ENCODE data around the gene PATE3.

Gene PATE3, protein sequence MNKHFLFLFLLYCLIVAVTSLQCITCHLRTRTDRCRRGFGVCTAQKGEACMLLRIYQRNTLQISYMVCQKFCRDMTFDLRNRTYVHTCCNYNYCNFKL

DNA sequence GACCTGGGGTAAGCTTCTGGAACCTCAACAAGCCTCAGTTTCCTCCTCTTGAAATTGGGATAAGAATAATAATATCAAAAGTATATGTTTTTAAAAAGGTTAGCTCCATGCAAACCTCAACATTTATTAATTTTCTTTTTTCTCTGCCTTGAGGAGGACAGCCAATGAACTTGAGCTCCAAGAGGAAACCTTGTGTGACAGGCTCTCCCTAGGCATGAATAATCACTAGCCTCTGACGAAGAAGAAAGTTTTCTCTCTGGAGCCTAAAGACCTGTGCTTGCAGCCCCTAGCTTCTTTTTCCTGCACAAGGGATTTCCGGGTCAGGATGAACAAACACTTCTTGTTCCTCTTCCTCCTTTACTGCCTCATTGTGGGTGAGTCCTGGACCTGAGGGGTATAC is at the start of gene PATE3:
TSS of gene PATE3 (plus strand) at position 301 of the 400 bp plus-strand sequence. CDS start at position 326, 25 bp downstream.
- no peak for DNase-seq

DNA sequence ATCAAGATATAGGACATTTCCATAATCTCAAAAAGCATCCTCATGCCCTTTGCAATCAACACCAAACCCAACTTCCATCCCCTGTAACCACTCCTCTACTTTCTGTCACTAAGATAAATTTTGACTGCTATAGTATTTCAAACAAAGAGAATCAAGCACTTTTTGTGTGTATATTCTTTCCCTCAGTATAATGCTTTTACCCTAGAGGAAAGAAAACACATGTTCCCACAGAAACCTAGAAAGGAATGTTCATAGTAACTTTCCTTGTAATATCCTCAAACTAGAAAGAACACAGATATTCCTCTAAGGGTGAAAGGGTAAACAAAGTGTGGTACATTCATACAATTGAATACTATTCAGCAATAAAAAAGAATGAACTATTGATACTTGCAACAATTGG is 47.3 kb upstream of the PATE3 start:
- no peak for DNase-seq

DNA sequence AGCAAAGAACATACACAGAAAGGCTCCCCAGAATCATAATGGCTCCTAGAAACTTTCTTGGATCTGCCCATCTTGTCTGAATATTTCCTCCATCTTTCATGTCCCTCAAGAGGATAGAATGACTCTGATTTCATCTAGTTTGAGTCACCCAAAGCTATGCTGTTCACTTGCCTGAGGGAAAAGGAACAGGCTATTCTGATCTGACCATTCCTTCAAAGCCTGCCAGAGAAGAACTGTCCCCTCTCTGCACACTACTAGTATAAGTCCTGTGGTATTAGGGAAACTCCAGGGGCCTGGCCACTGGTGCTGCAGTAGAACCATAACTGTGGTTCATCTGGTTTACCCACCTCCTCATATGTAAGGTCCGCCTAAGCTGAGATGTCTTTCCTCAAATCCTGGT is 44.2 kb upstream of the PATE3 start:
- DNase-seq = no peak

DNA sequence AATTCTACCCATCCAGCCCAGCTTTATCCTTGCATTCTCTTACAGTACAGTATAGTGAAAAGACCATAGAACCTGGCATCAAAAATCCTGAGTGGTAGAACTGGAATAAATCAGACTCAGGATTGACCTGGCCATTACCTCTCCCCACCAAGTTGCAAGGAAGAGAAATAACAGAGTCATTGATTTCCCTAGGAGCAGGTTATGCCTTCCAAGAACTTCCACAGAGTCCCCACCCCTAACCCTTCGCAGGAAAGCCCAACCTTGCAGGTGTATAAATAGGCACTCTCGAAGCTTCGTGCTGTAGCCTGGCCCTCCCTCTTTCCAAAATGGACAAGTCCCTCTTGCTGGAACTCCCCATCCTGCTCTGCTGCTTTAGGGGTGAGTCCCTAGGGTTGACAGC is 41.9 kb upstream of the PATE3 start, which contains the start of gene PATE1:
TSS of gene PATE1 (plus strand) at position 301 of the 400 bp plus-strand sequence. CDS start at position 327, 26 bp downstream.
- DNase-seq = no peak

DNA sequence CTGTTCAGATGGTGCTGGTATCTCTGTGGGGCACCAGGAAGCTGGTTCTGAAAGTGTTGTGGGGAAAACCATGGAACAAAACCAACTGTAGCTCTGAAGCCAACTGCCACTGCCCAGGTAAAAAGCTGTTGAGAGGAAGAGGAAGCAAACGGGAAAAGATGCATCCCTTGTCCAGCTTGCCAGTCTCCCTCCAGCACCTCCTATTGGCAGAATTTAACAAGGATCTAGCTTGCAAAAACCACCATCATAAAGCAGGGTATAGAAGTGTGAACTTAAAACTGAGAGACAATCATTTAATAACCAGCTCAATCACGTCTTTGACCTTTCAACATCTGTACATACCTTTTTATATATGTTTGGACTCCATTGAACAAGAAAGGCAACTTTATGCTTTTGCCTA is 37.3 kb upstream of the PATE3 start:
- DNase-seq = no peak

DNA sequence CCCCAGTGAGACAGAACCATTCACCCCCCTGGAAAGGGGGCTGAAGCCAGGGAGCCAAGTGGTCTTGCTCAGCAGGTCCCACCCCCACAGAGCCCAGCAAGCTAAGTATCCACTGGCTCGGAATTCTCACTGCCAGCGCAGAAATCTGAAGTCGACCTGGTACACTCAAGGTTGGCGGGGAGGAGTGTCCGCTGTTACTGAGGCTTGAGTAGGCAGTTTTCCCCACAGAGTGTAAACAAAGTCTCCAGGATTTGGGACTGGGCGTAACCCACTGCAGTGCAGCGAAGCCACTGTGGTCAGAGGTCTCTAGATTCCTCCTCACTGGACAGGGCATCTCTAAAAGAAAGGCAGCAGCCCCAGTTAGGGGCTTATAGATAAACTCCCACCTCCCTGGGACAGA is 31.9 kb upstream of the PATE3 start:
- no peak for DNase-seq

DNA sequence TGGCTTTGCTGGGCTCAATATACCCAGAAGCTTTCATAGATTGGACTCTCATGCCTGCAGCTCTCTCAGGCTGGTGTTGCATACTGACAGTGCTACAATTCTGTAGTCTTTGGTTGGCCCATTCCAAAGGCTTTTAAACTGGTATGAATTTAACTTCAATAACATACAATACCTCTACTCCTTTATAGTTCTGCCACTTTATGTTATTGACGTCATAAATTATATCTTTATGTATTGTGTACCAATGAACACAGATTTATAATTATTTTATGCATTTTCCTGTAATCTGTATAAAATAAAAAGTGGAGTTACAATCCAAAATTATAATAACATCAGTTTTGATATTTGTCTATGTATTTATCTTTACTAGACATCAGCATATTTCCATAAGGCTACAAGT is 25.5 kb upstream of the PATE3 start:
- DNase-seq = no peak

DNA sequence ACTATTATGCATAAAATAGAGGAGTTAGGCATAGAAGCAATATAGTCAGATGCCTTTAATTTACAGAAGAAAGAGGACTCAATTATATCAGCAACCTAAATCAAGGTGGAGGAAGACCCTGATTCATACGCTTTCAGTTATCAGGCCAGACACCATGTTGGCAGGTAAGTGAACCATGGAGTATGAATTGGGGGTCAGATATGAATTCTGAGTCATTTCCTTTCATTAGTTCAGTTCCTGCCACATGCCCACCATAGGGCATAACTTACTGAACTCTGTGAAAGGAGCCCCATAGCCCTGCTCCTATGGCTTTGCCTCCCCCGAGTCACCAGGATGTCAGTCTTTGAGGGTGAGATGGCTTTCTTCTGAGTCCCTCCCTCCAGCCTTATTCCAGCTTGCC is 24.4 kb upstream of the PATE3 start:
- DNase-seq = no peak

DNA sequence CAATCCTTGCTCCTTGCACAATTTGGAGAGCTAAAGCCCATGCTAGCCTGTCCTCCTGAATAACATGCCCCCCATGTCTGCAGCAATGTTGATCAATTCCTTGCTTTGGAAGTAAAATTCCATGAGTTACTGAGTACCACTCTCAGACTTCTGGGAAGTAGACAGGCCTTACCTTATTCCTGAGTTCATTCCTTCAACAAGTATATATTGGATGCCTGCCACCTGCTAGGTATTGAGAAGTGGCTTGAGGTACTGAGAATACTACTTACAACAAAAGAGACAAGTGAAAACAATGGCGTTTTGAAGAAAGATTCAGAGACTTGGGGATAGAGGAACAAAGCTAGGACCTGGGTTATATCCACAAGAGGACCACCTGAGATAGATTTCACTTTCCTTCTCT is 21.7 kb upstream of the PATE3 start:
- DNase-seq = no peak

DNA sequence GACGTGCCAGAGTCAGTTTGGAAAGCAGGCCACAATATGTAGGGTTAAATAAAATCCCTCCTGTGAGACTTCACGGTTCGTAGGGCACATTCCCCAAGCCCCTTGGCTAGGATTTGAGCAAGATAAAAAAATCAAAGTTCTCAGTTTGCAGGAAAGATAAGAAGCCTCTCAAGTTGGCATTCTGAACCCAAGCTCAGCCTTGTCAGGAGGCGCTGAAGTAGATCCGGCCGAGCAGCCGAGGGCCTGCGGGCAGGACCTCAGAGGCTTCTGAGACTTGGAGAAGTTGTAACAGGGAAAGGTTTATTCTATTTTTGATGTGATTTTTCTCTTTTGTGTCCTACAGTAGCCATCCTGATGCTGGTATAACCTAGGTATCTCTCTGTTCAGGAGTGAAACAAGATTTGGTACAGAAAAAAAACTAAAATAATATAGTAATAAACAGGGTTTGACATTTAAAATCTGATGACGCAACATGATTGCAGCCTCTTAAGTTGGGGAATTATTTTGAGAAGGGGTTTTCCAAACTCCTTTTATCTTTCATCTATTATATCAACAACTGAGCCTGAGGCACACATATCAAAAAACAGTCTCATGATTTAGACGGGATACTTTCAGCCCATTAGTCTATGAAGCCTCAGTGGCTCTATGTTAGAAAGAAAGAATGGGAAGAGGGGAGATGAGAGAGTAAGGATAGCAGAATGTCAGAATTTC is 19.4 kb upstream of the PATE3 start:
- no peak for DNase-seq

DNA sequence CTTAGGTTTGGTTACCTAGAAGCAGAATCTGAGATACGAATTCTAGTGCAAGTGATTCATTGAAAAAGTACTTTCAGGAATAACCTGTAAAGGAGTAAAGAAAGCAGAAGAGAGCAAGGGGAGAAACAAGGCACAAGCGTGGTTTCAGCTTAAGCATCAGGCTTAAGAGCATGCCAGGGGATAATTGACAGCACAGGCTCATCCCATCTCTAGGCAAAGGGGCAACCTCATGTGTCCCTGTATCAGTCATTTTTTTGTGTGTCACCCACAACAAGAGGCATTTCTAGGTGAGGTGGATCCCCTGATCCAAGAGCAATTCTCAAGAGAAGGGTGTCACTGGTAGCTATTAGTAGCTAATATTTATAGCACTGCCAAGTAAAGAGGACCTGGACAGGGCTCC is 17.3 kb upstream of the PATE3 start:
- no peak for DNase-seq

DNA sequence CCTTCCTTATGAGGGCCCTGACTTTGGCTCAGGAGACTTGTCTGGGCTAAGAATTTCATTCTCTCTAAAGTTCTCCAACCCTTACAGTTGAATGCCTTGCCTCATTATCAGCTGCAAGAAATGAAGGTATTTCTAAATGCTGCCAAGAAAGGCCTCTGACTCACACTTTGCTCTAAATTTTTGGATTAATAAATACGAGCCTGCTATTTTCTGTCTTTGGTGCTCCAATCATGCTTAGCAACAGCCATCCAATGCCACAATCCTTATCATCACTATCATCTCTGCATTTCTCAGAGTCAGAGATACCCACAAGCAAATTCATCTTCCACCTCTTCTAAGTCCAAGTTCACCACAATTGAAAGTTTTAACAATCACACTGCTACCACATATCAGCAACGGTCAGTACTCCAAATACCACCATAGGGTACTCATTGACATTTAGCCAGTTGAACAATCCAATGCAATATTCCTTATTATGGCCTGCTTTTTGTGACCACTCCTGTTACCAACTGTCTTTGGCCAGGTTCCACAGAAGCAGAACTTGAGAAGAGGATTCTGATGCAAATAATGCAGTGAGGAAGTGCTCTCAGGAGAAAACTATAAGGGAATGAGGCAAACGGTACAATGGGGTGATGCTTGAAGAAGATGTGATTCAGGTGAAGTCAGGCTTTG is 15.0 kb upstream of the PATE3 start:
- no peak for DNase-seq

DNA sequence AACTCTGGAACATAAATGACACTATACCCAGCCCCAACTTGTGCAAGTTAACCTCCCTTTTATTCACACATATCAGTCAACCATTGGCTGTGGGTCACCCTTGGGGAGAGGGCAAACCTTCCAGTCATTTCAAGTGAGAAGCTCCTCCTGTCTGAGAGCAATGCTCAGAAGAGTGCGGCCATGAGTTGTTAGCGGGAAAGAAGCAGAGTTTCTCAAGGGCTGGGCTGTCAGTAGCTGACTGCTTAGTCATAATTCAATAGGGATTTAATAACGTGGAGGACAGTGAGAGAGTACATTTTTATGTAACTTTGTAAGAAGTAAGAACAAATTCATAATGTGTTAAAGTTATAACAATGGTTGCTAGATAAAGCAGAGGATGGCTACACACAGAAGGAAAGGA is 14.4 kb upstream of the PATE3 start:
- no peak for DNase-seq

DNA sequence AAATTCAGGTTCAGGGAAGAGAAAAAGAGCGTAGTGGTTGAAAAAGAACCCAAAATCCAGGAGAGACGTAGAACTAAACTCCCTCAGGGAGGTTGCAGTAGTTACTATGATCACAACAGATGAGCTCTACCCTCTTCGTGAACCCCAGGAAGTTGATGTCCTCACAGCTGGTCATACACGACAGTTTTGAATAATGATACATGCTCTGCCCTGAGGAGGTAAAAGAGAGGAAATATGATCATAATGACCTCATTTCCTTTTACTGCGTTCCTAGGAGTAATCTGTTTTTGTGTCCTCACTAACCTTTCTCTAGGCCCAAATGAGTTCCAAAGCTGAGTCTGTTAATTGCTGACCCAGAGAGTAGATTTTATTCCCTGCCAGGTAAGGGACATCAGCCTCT is 10.6 kb upstream of the PATE3 start:
- DNase-seq = no peak

DNA sequence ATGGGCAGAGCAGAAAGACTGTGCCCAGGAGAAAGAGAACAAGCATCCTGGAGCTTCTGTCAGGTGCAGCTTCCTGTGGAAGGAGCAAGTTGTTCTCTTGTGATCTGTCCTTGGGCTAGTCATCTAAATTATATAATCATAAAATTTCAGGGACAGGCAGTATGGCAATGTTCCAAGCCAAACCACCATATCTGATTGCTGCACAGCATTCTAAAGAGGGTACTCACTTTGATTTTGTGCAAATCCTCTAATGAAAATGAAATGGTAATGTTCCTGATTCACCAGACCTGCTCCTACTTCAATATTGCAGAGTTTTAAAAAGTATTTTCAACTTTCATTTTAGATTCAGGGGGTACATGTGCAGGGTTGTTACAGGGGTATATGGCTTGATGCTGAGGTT is 9.2 kb upstream of the PATE3 start, which contains the start of gene PATE2:
TSS of gene PATE2 (minus strand) at position 101 of the 400 bp plus-strand sequence. CDS start at position 46, 55 bp downstream.
- no peak for DNase-seq

DNA sequence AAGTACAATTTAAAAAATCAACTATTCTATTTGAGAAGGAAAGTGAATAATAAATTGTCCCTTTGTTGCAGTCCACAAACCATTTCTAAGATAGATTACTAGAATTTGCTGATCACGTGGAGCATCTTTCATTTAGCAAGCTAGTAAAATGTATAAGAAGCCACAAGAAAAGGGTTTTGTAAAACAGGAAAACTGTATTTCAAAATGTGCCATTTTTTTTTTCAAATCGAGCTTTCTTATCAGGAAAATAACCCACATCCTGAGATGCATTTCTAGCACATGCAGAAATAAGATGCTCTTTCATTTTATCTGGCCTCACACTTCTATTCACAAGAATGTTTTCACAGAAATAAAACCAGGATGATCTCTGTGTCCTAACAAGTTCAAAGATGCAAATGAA is 3.2 kb upstream of the PATE3 start:
- no peak for DNase-seq

DNA sequence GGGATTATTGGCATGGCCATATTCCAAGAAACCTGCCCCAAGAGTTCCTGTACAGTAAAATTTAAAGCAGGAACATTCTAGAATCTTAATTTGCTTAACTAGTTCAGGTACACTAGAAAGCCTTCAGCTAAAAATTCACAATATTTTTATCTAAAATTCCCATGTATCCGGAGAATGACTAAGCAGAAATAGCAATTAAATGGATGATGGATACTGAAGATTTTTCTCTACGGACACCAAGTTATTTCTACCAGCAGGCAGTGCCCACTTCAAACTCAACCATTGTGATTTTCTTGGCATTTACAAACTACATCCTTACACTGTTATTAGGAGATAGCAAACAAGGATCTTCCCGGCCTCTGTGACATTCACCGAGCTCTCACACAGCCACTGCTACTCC is 2.9 kb downstream of the PATE3 start:
- no peak for DNase-seq

DNA sequence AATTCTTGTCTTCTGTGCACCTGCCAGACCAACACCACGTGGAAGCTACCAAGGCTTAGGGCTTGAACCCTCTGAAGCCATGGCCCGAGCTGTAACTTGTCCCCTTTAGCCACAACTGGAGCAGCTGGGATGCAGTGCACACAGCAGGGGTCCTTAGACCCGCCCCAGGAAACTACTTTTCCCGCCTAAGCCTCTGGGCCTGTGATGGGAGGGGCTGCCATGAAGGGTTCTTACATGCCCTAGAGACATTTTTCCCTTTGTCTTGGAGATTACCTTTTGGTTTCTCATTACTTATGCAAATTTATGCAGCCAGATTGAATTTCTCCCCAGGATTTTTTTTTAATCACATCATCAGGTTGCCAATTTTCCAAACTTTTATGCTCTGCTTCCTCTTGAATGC is 9.7 kb downstream of the PATE3 start:
- DNase-seq = no peak

DNA sequence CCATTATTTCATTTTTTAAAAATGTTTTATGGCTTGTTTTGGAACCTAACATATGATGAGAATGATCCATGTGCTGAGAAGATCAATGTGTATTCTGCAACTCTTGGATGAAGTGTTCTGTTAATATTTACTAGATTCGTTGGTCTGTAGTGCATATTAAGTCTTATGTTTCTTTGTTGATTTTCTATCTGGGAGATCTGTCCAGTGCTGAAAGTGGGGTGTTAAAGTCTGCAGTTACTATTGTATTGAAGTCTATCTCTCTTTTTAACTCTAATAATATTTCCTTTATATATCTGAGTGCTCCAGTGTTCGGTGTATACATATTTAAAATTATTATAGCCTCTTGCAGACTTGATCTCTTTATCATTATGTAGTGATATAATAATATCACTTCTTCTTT is 11.9 kb downstream of the PATE3 start:
- DNase-seq = no peak

DNA sequence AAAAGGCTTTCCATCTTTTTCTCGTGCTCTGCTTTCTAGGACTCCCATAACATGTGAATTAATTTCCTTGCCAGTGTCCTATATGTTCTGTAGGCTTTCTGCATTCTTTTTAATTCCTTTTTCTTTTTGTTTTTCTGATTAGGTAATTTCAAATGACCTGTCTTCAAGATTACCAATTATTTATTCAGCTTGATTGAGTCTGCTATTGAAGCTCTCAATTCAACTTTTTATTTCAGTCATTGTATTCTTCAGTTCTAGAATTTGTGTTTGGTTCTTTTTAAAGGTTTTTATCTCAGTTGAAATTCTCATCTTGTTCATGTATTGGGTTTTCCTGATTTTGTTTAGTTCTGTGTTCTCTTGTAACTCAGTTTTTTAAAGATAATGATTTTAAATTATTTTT is 14.5 kb downstream of the PATE3 start:
- DNase-seq = no peak

DNA sequence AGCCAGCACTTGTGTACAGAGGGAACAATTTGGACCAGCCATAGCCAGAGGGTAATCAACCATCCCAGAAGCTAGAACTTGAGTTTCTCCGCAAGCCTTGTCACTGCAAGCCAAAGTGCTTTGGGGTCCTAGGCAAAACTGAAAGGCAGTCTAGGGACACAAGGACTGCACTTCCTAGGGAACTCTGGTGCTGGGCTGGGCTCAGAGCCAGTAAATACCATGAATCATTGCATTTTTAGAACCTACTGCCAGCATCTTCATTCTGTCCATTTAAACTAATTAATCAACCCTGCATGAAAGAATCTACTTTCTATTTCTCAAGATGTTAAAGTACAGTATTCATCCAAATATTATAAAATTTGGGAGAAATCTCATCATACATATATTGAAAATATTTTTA is 20.0 kb downstream of the PATE3 start:
- DNase-seq = no peak

DNA sequence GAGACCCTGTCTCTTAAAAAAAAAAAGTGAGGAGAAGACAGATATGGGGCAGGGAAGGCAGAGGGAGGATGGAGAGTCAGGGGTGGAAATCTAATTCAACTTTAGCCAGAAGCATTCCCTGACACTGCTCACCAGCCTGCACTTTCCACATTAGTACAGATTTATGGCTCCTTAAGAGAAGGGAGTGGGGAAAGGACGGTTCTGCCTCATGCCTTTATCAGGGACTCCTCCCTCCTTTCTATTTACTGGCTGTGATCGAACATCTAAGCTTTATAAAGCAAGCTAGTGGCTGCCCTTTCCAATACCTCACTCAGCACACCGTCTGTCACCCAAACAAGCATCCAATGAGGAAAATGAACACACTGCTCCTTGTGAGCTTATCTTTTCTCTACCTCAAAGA is 45.1 kb downstream of the PATE3 start, which contains the start of gene PATE4:
TSS of gene PATE4 (plus strand) at position 301 of the 400 bp plus-strand sequence. CDS start at position 345, 44 bp downstream.
- no peak for DNase-seq

DNA sequence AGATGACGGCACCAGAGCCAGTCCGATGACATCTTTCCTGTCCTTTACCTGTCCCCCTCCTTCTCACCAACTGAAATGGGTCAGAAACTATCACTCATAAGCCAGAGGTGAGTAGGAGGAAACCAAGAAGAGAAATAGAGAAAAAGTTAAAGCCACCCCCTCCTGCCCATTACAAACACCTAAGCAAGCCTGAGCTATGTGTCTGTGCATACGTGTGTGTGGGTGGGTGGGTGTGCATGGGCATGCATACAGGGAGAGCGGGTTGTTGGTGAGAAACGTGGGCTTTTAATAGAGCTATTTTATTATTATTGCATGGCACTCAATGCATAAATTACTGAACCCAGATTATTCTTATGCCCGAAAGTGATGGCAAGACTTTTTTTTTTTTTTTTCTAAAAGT is 47.8 kb downstream of the PATE3 start:
- no peak for DNase-seq

All from activated T-cell treated with anti-CD3 and anti-CD28 coated beads, Interleukin-2, amount 50 U/mL, for 1 hour (primary cell).